CD4-positive, alpha-beta T cell treated with Interleukin-6 at 100 ng/mL for 8 hours (primary cell): Measurements from ENCODE around the gene AP5S1.
"Not testable (repeated sequence)": the region's sequence is repeated elsewhere in the genome, so short reads cannot be mapped to it uniquely, and the experiment has no call there.

Experiments used
- DNase-seq: peaks from one replicate; pipeline ENCODE4 v3.0.0-alpha.2; 2020; ENCODE audit warnings: mixed read lengths, low spot score

The AP5S1 gene

GRCh38 chr20:3794168-3794567 lies 26.2 kb upstream of the AP5S1 start:
- not testable (repeated sequence) for DNase-seq

- no peak for DNase-seq
These were observed 25.5 kb upstream of the AP5S1 start for GRCh38 chr20:3794701-3795420.

- DNase-seq = peak; percentile 87
These were observed 24.6 kb upstream of the AP5S1 start, which contains the start of gene CDC25B for GRCh38 chr20:3795511-3796468. Gene CDC25B (plus strand): TSS chr20:3796310. CDS start chr20:3796532, 222 bp downstream.

GRCh38 chr20:3796477-3797225 lies 23.7 kb upstream of the AP5S1 start:
- no peak for DNase-seq

GRCh38 chr20:3797226-3797545 lies 23.2 kb upstream of the AP5S1 start:
- DNase-seq = no peak

- DNase-seq = peak; percentile 69
These were observed 22.6 kb upstream of the AP5S1 start for GRCh38 chr20:3797592-3798372.

GRCh38 chr20:3798373-3798768 lies 22.0 kb upstream of the AP5S1 start:
- no peak for DNase-seq

- DNase-seq = no peak
These were observed 21.5 kb upstream of the AP5S1 start for GRCh38 chr20:3798908-3799248.

GRCh38 chr20:3800256-3800877 lies 20.0 kb upstream of the AP5S1 start:
- no peak for DNase-seq

GRCh38 chr20:3800878-3801260 lies 19.5 kb upstream of the AP5S1 start:
- DNase-seq = no peak

GRCh38 chr20:3801299-3801698 lies 19.0 kb upstream of the AP5S1 start:
- no peak for DNase-seq

GRCh38 chr20:3801846-3802245 lies 18.5 kb upstream of the AP5S1 start:
- no peak for DNase-seq

- DNase-seq = no peak
These were observed 17.7 kb upstream of the AP5S1 start for GRCh38 chr20:3802524-3803239.

GRCh38 chr20:3803289-3803688 lies 17.1 kb upstream of the AP5S1 start:
- DNase-seq = no peak

GRCh38 chr20:3803854-3804253 lies 16.5 kb upstream of the AP5S1 start:
- DNase-seq = no peak

- no peak for DNase-seq
These were observed 16.0 kb upstream of the AP5S1 start for GRCh38 chr20:3804254-3804751.

GRCh38 chr20:3804781-3805180 lies 15.6 kb upstream of the AP5S1 start:
- no peak for DNase-seq

GRCh38 chr20:3808544-3808943 lies 11.8 kb upstream of the AP5S1 start:
- DNase-seq = no peak

- DNase-seq = peak; percentile 97
These were observed 8.7 kb upstream of the AP5S1 start for GRCh38 chr20:3811467-3812258.

- no peak for DNase-seq
These were observed 8.1 kb upstream of the AP5S1 start for GRCh38 chr20:3812259-3812681.
